ENCODE results near the gene ELOVL1.

DNA sequence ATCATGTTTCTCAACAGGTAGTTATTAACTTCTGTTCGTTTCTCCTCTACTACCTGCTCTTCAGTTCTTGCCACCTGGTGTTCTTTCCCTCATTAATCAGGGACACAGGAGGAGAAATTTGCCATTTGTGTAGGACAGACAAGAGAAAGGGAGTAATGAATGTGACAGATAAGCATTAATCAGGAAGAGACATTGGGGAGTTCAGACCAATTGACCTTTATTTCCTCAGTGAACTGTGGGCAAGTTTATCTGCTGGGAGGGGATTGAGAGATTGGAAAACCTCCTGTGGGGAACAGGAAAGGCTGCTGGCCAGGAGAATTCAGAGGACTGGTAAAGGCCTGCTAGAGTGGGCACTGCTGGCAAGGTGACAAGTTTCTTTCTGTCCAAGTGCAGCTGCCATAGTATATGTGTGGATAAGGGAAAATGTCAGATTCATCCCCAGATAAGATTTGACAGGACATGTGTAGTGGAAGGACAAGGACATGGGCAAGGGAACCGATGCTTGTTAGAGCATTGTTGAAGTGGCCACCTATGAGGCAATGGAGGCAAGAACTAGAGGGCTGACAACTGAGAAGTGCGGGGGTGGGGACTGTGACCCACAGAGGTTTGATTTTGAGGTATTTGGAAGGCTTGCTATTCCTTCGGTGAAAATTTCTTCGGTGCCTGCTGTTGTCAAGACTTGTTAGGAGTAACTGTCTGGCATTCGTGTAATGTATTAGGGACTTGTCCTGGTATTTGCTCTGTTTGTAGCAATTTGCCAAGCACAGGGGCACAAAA lies 34.5 kb upstream of the ELOVL1 start:
- TF ChIP-seq EP300 (IDR thresholded peaks at IDR 0.05; ENCODE audit: borderline replicate concordance): no peak
- no peak for TF ChIP-seq EGR1 (IDR thresholded peaks at IDR 0.05)
- TF ChIP-seq ZBTB7A (IDR thresholded peaks at IDR 0.05; ENCODE audit: low read depth): no peak
- TF ChIP-seq, protein P1, sequence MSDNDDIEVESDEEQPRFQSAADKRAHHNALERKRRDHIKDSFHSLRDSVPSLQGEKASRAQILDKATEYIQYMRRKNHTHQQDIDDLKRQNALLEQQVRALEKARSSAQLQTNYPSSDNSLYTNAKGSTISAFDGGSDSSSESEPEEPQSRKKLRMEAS (IDR thresholded peaks at IDR 0.05): no peak
- TF ChIP-seq CEBPB (IDR thresholded peaks at IDR 0.05): no peak
- TF ChIP-seq TAF1 (IDR thresholded peaks at IDR 0.05; ENCODE audit: low read depth): no peak
- TF ChIP-seq TCF12 (IDR thresholded peaks at IDR 0.05; ENCODE audit: low read depth): no peak
- TF ChIP-seq, protein P2, sequence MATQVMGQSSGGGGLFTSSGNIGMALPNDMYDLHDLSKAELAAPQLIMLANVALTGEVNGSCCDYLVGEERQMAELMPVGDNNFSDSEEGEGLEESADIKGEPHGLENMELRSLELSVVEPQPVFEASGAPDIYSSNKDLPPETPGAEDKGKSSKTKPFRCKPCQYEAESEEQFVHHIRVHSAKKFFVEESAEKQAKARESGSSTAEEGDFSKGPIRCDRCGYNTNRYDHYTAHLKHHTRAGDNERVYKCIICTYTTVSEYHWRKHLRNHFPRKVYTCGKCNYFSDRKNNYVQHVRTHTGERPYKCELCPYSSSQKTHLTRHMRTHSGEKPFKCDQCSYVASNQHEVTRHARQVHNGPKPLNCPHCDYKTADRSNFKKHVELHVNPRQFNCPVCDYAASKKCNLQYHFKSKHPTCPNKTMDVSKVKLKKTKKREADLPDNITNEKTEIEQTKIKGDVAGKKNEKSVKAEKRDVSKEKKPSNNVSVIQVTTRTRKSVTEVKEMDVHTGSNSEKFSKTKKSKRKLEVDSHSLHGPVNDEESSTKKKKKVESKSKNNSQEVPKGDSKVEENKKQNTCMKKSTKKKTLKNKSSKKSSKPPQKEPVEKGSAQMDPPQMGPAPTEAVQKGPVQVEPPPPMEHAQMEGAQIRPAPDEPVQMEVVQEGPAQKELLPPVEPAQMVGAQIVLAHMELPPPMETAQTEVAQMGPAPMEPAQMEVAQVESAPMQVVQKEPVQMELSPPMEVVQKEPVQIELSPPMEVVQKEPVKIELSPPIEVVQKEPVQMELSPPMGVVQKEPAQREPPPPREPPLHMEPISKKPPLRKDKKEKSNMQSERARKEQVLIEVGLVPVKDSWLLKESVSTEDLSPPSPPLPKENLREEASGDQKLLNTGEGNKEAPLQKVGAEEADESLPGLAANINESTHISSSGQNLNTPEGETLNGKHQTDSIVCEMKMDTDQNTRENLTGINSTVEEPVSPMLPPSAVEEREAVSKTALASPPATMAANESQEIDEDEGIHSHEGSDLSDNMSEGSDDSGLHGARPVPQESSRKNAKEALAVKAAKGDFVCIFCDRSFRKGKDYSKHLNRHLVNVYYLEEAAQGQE (IDR thresholded peaks at IDR 0.05; ENCODE audit: low read depth): no peak
- no peak for TF ChIP-seq CREB1 (IDR thresholded peaks at IDR 0.05; ENCODE audit: low read depth)
- TF ChIP-seq RAD21 (IDR thresholded peaks at IDR 0.05; ENCODE audit: low read depth): no peak
- no peak for TF ChIP-seq YY1 (IDR thresholded peaks at IDR 0.05; ENCODE audit: low read depth)
